C4-2B (cell line): ENCODE results near the gene ABCG1.

Experiments
- ZFX ChIP-seq: fragments of 450-650 bp; IDR thresholded peaks from 2 replicates; pipeline ENCODE4 v1.6.1; 2017
- TF ChIP-seq, protein P1 (sequence below): fragments of 450-650 bp; conservative IDR thresholded peaks from 2 replicates; pipeline ENCODE4 v1.5.1; 2017; ENCODE audit warnings: mild to moderate bottlenecking

DNA sequence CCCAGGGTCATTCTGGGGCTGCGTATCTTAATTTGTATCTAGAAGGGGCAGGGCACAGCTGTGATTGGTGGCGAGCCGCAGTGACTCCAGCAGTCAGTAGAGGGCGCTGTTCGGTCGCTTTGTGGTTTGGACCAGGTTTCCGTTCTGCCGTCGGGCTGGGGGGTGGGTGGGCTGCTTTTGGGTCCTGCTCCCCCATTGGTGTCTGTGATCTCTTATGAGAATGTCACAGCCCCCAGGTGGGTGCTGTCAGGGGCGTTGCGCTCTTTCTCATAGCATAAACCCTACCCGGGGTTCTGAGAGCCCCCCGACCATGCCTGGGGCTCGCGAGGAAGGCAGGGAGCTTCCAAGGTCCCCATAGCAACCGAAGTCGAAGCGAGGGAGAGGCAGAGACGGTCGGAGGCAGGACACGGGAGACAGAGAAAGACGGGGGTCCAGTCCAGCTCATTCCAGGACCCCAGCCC, 90.8 kb downstream of the ABCG1 start:
- TF ChIP-seq, protein P1, sequence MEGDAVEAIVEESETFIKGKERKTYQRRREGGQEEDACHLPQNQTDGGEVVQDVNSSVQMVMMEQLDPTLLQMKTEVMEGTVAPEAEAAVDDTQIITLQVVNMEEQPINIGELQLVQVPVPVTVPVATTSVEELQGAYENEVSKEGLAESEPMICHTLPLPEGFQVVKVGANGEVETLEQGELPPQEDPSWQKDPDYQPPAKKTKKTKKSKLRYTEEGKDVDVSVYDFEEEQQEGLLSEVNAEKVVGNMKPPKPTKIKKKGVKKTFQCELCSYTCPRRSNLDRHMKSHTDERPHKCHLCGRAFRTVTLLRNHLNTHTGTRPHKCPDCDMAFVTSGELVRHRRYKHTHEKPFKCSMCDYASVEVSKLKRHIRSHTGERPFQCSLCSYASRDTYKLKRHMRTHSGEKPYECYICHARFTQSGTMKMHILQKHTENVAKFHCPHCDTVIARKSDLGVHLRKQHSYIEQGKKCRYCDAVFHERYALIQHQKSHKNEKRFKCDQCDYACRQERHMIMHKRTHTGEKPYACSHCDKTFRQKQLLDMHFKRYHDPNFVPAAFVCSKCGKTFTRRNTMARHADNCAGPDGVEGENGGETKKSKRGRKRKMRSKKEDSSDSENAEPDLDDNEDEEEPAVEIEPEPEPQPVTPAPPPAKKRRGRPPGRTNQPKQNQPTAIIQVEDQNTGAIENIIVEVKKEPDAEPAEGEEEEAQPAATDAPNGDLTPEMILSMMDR = peak; percentile 89
- TF ChIP-seq ZFX = no peak
